ENCODE measurements around the gene CFAP54.
"Not testable (repeated sequence)": the region's sequence is repeated elsewhere in the genome, so short reads cannot be mapped to it uniquely, and the experiment has no call there.

CFAP54 gene

GRCh38 chr12:96623155-96623554, 133.8 kb downstream of the CFAP54 start:
- DNase-seq (ENCODE audit: low spot score): no peak

GRCh38 chr12:96623656-96624217, 134.4 kb downstream of the CFAP54 start:
- DNase-seq (ENCODE audit: low spot score): no peak

GRCh38 chr12:96635844-96636243, 146.5 kb downstream of the CFAP54 start:
- DNase-seq (ENCODE audit: low spot score): no peak

GRCh38 chr12:96636895-96637294, 147.5 kb downstream of the CFAP54 start:
- no peak for DNase-seq (ENCODE audit: low spot score)

- DNase-seq (ENCODE audit: low spot score): no peak
Observed at GRCh38 chr12:96648923-96649322, 159.5 kb downstream of the CFAP54 start.

- DNase-seq (ENCODE audit: low spot score): no peak
Observed at GRCh38 chr12:96652870-96653269, 163.5 kb downstream of the CFAP54 start.

GRCh38 chr12:96658075-96658474, 168.7 kb downstream of the CFAP54 start:
- DNase-seq (ENCODE audit: low spot score): no peak

GRCh38 chr12:96669786-96670185, 180.4 kb downstream of the CFAP54 start:
- no peak for DNase-seq (ENCODE audit: low spot score)

- DNase-seq (ENCODE audit: low spot score): no peak
Observed at GRCh38 chr12:96670334-96670899, 181.0 kb downstream of the CFAP54 start.

GRCh38 chr12:96675519-96675918, 186.1 kb downstream of the CFAP54 start:
- DNase-seq (ENCODE audit: low spot score): not testable (repeated sequence)

- no peak for DNase-seq (ENCODE audit: low spot score)
Observed at GRCh38 chr12:96677363-96677762, 188.0 kb downstream of the CFAP54 start.

- DNase-seq (ENCODE audit: low spot score): no peak
Observed at GRCh38 chr12:96687719-96688118, 198.3 kb downstream of the CFAP54 start.

GRCh38 chr12:96698521-96698920, 209.1 kb downstream of the CFAP54 start:
- peak; percentile 9 for DNase-seq (ENCODE audit: low spot score)

GRCh38 chr12:96698965-96699364, 209.6 kb downstream of the CFAP54 start:
- DNase-seq (ENCODE audit: low spot score): no peak

GRCh38 chr12:96701856-96702255, 212.5 kb downstream of the CFAP54 start:
- no peak for DNase-seq (ENCODE audit: low spot score)

- DNase-seq (ENCODE audit: low spot score): no peak
Observed at GRCh38 chr12:96710127-96710745, 220.9 kb downstream of the CFAP54 start.

GRCh38 chr12:96711364-96711763, 222.0 kb downstream of the CFAP54 start:
- DNase-seq (ENCODE audit: low spot score): no peak

GRCh38 chr12:96714199-96714598, 224.8 kb downstream of the CFAP54 start:
- DNase-seq (ENCODE audit: low spot score): no peak

GRCh38 chr12:96719660-96720362, 230.4 kb downstream of the CFAP54 start:
- peak; percentile 47 for DNase-seq (ENCODE audit: low spot score)

- no peak for DNase-seq (ENCODE audit: low spot score)
Observed at GRCh38 chr12:96720363-96720705, 231.0 kb downstream of the CFAP54 start.

GRCh38 chr12:96729466-96729865, 240.1 kb downstream of the CFAP54 start:
- DNase-seq (ENCODE audit: low spot score): not testable (repeated sequence)

- DNase-seq (ENCODE audit: low spot score): no peak
Observed at GRCh38 chr12:96729886-96730285, 240.5 kb downstream of the CFAP54 start.

- DNase-seq (ENCODE audit: low spot score): no peak
Observed at GRCh38 chr12:96743606-96744005, 254.2 kb downstream of the CFAP54 start.

Data from RKO (cell line).